DMS53 treated with DMSO at 0.1 percent for 48 hours (cell line): ENCODE results near the gene MLC1.

Experiments used
- DNase-seq: peaks from one replicate; lab custom pipeline; 2025; ENCODE audit not compliant: unreplicated experiment; lab: John Stamatoyannopoulos, UW

MLC1 gene

GRCh38 chr22:50058906-50059880, 26.0 kb downstream of the MLC1 start:
- no peak for DNase-seq

GRCh38 chr22:50058061-50058905, 26.9 kb downstream of the MLC1 start, which contains the start of gene TTLL8:
Gene TTLL8, minus strand, starts transcription at chr22:50058298.
- no peak for DNase-seq

GRCh38 chr22:50057278-50058060, 27.8 kb downstream of the MLC1 start:
- no peak for DNase-seq

GRCh38 chr22:50056214-50056972, 28.8 kb downstream of the MLC1 start:
- no peak for DNase-seq

GRCh38 chr22:50053861-50054260, 31.4 kb downstream of the MLC1 start:
- DNase-seq, result no peak

- DNase-seq, result no peak
Observed at GRCh38 chr22:50051930-50052329, 33.3 kb downstream of the MLC1 start.

GRCh38 chr22:50049299-50050195, 35.7 kb downstream of the MLC1 start:
- no peak for DNase-seq

- no peak for DNase-seq
Observed at GRCh38 chr22:50048836-50049235, 36.4 kb downstream of the MLC1 start.

GRCh38 chr22:50048061-50048765, 37.0 kb downstream of the MLC1 start:
- DNase-seq, result no peak

GRCh38 chr22:50047346-50047745, 37.9 kb downstream of the MLC1 start:
- no peak for DNase-seq

- DNase-seq, result no peak
Observed at GRCh38 chr22:50046481-50047245, 38.6 kb downstream of the MLC1 start.

- DNase-seq, result no peak
Observed at GRCh38 chr22:50046019-50046415, 39.2 kb downstream of the MLC1 start.

- no peak for DNase-seq
Observed at GRCh38 chr22:50045211-50046018, 39.8 kb downstream of the MLC1 start.

- DNase-seq, result no peak
Observed at GRCh38 chr22:50044485-50045118, 40.6 kb downstream of the MLC1 start.

- DNase-seq, result no peak
Observed at GRCh38 chr22:50041361-50042065, 43.7 kb downstream of the MLC1 start.

GRCh38 chr22:50040717-50041116, 44.5 kb downstream of the MLC1 start:
- DNase-seq, result no peak
